GM19463 (cell line): ENCODE measurements around the gene USP6.
"Not testable (repeated sequence)": the region's sequence is repeated elsewhere in the genome, so short reads cannot be mapped to it uniquely, and the experiment has no call there.

Experiments
- ATAC-seq: cut with Tn5 transposase; IDR thresholded peaks from one replicate; pipeline ENCODE4 v1.9.1; 2021; ENCODE audit warnings: mild to moderate bottlenecking, moderate library complexity; ENCODE audit not compliant: unreplicated experiment

The USP6 gene

GRCh38 chr17:5121186-5121841 is 5.5 kb downstream of the USP6 start:
- no peak for ATAC-seq

DNA sequence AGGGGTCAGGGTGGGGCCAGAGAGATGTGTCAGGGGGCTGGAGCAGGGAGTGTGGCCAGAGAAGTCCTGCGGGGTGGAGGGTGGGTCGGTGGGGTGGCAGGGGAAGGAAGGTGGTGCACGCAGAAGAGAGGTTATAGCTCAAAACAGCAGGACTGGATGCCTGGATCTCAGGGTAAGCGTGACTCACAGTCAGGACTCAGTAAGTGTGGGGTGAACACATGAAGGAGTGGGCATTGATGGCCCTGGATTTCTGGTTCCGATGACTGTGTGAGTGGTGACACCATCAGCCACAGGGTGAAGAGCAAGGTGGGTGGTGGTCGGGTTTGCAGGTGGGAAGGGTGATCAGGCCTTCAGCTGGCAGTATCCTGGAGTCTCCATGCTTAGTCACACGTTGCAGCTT is 6.2 kb downstream of the USP6 start:
- not testable (repeated sequence) for ATAC-seq

GRCh38 chr17:5122586-5123342 is 6.9 kb downstream of the USP6 start:
- no peak for ATAC-seq

DNA sequence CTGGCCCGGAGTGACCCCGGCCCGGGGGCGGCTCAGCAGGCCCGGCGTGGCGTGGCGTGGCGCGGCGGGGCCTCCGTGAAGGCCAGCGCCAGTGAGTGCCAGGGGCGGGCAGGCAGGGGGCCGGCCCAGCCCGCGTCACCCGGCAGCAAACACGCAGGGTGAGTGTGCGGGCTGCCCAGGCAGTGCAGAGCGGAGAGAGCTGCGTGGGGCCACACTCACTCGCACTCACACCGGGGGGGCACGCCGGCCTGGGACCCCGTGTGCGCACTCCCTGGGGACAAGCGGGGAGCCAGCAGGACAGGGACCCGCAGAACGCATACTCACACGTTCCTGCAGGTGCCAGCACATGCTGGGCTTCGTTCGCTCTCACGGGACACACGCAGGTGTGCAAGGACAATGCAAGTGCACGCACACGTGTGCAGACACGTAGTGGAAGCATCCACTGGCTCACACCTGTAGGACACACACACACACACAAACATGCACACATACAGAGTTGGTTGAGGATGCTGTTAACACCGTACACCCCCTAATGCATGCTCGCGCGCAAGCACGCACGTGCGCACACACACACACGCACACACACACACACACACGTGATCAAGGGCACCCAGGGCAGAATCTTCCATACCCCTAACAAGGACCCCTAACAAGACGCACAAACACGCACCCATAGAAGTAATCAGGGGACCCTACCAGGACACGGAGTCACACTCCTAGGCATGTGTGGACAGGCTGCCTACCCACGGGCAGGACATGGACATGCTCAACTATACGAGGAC is 7.7 kb downstream of the USP6 start:
- ATAC-seq: no peak

- not testable (repeated sequence) for ATAC-seq
These were observed 8.4 kb downstream of the USP6 start for GRCh38 chr17:5124125-5124760.

DNA sequence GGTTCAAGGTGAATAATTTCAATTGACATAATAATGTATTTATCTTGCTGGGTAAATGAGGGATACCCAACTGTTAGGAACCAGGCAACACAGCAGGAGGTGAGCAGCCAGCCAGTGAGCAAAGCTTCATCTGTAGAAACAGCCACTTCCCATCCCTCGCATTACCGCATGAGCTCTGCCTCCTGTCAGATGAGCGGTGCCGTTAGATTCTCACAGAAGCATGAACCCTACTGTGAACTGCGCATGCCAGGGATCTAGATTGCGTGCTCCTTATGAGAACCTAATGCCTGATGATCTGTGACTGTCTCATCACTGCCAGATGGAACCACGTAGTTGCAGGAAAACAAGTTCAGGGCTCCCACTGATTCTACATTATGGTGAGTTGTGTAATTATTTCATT is 9.1 kb downstream of the USP6 start:
- not testable (repeated sequence) for ATAC-seq

GRCh38 chr17:5126719-5127488 is 11.1 kb downstream of the USP6 start:
- ATAC-seq: no peak

DNA sequence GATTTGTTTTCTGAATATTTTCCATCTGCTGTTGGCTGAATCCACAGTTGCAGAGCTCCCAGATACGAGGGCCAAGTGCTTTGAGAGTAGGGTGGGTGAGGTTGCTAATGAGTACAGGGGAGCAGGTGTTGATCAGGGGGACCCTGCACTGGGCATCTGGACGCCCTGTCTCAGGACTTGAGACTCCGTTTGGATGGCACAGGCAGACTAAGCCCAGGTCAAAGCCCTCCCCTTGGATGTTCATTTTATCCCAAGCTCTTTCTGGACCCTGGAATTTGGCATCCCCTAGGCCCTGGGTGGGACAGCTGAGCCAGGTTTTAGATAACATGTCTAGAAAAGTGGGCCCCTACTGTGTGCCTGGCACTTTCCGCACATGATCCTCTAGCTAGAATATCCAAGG is 12.1 kb downstream of the USP6 start:
- ATAC-seq: no peak

DNA sequence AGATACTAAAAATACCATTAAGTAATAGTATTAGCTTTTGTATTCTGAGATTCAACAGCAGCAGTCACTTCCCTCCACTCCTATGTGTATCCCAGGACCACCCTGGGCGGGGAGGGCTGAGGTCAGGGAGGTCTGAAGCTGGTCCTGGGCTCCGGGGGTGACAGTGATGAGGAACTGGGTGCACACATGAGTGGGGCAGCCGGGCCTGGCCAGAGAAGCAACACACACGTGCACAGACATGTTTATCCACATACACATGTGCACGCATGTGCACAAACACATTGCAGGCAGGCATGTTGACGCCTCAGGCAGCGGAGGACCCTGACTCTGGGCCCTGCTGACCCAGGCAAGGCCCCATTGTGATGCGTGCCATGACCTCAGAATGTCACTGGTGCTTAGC is 12.6 kb downstream of the USP6 start:
- not testable (repeated sequence) for ATAC-seq

GRCh38 chr17:5128905-5129535 is 13.2 kb downstream of the USP6 start:
- no peak for ATAC-seq

GRCh38 chr17:5129770-5130169 is 13.9 kb downstream of the USP6 start:
- ATAC-seq: not testable (repeated sequence)

GRCh38 chr17:5130261-5130660 is 14.4 kb downstream of the USP6 start:
- not testable (repeated sequence) for ATAC-seq

DNA sequence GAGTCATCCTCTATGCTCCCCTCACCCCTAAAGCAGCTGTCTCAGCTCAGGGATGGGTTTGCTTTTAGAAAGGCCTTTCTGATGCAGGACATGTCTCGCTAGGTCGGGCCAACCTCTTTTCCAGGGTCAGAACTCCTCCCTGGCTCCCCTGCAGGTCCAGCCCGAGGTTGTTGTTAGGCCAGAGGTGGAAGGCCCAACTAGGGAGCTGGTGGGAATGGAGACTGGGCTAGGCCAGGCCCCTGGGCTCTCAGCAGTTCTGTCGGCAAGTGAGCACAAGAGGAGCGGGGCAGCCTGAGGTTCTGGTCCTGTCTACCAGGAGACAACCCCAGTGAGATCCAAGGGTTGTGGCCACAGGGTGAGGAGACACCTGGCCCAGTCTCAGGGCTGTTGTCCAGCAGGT is 14.9 kb downstream of the USP6 start:
- not testable (repeated sequence) for ATAC-seq

DNA sequence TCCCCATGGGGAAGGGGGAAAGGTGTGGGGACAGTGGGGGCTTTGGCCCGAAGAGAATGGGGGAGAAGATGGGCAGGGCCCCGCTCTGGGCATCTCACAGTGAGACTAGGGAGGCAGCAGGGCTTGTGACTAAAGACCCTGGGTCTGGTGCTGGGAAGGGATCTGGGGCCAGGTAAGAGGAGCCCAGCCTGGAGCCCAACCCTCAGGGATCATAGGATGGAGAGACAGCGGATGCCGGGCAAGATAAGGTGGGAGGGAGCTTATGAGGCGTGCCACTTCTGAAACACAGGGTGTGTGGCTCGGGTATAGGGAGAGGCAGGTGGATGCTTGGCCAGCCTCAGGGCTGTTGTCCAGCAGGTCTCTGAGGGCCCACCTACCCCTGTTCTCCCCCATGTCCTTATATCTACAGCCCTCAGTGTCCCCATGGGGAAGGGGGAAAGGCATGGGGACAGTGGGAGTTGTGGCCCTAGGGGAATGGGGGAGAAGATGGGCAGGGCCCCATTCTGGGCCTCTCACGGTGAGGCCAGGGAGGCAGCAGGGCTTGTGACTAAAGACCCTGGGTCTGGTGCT is 15.4 kb downstream of the USP6 start:
- ATAC-seq: no peak

GRCh38 chr17:5131799-5132502 is 16.1 kb downstream of the USP6 start:
- ATAC-seq: not testable (repeated sequence)

DNA sequence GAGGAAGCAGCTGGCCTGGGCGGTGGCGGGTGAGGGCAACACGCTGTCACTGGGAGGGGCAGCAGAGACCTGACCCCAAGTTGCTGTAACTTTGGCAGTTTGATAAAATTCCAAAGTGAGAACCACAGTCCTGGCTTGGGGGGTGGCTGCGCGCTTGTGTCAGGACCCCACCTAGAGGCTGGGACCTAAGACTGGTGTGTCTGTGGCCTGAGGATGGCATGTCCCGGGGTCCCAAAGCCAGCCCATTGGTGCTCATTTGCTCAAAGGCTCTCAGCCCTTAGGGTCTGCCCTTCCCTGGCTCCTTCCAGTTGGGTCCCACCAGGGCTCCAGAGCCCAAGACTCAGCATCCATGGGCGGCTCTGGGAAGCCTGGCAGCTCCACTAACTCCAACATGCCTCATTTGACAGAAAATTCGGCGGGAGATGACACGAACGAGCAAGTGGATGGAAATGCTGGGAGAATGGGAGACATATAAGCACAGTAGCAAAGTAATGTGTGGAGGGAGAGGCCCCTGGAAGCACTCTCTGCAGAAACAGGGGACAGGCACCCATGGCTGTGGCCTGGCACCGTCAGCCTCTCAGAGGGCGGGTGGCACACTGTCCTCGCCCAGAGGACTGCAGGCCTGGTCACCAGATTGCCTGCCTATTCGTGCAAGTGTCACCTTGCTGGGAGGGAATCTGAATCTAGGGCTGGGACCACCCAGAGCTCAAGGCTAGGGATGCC is 16.8 kb downstream of the USP6 start:
- not testable (repeated sequence) for ATAC-seq

DNA sequence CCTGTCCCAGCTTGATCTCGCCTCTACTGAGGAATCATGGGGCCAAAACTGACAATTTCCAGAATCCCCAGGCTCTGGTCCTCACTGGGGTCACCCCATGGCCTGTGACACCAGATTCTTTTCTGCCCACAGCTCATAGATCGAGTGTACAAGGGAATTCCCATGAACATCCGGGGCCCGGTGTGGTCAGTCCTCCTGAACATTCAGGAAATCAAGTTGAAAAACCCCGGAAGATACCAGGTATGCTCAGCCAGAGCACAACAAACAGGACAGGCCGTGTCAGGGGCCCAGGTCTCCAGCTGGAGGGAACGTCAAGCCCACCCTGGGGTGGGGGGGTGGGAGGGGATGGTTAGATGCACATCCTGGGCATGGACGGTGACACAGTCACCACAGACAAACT is 17.5 kb downstream of the USP6 start:
- no peak for ATAC-seq

DNA sequence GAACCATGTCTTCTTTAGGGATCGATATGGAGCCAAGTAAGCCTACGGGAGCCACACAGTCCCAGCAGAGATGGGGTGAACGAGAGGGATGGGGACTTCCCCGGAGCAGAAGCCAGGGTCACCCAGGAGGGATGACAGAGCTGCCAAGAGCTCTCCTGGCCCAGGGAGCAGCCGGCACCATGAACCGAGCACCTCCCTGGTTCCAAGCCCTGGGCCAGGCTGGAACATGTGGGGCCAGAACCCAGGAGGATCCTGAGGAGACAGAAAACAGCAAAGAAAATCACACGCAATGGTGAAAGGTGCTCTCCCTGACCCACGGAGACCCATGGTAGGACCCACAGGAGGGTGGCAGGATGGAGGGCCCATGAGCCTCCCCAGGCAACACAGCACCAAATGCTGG is 18.1 kb downstream of the USP6 start:
- not testable (repeated sequence) for ATAC-seq
